ENCODE data around the gene EPB41. TPM values are rescaled to one million over a fixed set of nuclear protein-coding genes. Genes with fewer than 3 reads are reported as not detected.
"Not testable (repeated sequence)": the region's sequence is repeated elsewhere in the genome, so short reads cannot be mapped to it uniquely, and the experiment has no call there.

EPB41 gene
- total RNA-seq (2014; rRNA removed; shearing (Covaris generic)): 18.9 and 20.5 TPM in 2 replicates
- 15.3 and 22.1 TPM in 2 replicates for polyA plus RNA-seq (2014; cell fraction: nucleus; rRNA removed)

DNA sequence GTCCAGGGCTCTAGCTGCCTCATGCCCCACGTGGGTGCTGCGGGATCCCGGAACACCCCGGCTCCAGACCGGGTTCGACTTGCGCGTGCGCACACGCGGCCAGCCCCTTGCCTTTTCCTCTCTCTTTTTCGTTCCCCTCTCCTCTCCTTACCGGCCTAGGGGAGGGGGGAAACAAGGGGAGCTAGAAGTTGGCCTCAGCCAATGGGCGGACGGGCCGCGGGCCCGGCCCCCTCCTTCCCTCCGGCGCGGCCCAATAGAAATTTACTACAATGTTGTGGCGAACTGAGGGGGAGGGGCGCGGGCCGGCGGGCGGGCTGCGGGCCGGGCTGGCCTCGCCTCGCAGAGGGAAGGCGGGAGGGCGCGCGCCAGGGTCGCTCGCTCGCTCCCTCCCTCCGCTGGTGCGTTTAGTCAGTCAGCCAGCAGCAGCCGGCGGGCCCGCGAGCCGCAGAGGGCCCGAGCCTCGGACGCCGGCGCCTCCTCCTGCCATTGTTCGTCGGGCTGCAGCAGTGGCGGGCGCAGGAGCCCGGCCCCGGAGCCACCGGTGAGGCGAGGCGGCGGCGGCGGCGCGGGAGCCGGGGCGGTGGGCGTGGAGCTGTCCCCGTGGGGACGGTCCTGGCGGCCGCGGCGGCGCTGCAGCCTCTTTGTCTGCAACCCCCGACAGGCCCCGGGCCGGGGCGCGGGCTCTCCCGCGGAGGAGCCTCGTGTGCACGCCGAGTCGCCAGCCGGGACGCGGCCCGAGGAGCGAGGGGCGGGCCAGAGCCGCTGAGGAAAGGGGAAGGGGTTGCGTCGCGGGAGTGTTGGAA, at the start of gene EPB41:
TSS of gene EPB41 (plus strand) at position 342 of the 803 bp plus-strand sequence. CDS start 72,869 bp downstream, outside the sequence.
- peak; percentile 74 for DNase-seq (ENCODE audit: extremely low read depth, low read depth)

DNA sequence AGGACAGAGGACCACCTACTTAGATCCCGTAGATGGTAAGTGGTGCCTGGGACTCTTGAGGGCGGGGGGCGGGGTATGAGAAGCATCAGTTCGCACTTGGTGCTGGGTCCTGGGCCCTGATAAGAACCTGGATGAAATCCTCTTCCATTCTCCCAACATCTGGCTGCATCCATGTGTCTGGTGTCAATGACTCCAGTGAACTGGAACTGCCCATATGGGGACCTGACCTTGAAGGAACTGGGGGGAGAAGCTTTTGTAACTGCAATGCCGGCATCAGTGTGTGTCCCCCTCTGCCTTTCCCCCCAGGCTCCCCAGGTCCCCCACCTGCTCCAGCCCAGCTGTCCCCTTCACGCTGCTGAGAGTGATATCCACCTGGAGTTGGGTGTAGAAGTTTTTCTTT, 49.7 kb upstream of the EPB41 start:
- no peak for DNase-seq (ENCODE audit: extremely low read depth, low read depth)

- DNase-seq (ENCODE audit: extremely low read depth, low read depth): no peak
Measured at GRCh38 chr1:28865997-28866650, 48.2 kb upstream of the EPB41 start.

DNA sequence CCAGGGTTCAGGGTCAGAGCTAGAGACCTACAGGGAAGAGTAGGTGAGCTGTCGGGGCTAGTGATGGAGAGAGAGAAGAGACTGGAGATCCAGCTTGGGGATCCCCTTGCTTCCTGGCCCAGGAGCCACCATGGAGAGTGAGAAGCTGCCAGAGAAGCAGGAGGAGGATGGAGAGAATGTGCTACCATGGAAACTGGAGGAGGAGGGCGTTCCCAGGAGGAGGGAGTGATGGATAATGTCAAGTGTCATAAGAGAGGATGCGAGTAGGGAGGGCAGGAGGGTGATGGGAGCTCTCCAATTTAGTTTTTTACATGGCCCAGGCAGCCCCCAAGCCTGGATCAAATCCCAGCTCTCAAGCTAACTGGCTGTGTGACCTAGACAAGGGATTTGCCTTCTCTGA, 46.5 kb upstream of the EPB41 start:
- no peak for DNase-seq (ENCODE audit: extremely low read depth, low read depth)

DNA sequence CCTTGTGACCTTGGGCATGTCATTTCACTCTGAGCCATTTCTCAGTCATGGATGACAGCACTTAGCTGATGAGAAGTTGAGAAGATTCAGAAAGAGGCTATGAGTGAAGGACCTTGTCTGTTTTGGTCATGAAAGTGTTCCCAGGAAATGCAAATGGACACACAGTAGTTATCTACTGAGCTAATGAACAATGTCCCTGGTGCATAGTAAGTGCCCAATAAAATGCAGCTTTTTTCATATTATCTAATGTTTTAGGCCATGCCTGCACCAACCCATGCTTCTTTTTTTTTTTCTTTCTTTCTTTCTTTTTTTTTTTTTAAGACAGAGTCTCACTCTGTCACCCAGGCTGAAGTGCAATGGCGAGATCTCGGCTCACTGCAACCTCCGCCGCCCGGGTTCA, 44.4 kb upstream of the EPB41 start:
- DNase-seq (ENCODE audit: extremely low read depth, low read depth): no peak

DNA sequence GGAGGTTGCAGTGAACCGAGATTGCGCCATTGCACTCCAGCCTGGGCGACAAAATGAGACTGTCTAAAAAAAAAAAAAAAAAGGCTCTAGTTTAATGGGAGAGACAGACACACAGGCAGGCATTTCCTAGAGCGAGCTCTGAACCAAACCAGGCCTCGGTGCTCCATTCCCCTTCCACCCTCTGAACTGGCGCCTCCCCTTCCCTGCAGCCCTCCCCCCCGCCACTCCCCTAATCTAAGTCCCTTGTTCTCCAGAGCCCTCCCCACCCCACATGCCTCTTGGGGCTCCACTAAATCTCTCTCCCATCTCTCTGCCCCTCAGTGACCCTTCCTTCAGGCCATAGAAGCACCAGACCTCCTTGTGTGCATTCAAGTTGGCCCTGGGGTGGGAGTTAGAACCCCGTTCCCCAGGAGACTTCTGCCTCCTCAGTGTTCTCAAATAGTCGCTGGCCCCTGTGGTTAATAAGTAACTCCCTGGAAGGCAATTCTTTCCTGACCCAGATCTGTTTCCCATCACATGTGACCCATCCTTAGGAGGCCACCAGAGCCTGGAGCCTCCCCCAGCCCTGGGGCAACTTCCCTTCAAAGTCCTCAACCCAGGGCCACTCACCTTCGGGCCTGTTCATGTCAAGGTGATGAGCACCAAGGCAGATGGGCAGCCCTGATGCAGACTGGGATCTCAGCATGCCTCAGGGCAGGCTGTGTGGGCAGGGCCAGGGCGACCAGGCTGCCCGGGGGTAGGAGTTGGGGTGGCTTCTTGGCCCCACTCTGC, 42.6 kb upstream of the EPB41 start:
- no peak for DNase-seq (ENCODE audit: extremely low read depth, low read depth)

- not testable (repeated sequence) for DNase-seq (ENCODE audit: extremely low read depth, low read depth)
Measured at GRCh38 chr1:28875134-28875533, 39.2 kb upstream of the EPB41 start.

DNA sequence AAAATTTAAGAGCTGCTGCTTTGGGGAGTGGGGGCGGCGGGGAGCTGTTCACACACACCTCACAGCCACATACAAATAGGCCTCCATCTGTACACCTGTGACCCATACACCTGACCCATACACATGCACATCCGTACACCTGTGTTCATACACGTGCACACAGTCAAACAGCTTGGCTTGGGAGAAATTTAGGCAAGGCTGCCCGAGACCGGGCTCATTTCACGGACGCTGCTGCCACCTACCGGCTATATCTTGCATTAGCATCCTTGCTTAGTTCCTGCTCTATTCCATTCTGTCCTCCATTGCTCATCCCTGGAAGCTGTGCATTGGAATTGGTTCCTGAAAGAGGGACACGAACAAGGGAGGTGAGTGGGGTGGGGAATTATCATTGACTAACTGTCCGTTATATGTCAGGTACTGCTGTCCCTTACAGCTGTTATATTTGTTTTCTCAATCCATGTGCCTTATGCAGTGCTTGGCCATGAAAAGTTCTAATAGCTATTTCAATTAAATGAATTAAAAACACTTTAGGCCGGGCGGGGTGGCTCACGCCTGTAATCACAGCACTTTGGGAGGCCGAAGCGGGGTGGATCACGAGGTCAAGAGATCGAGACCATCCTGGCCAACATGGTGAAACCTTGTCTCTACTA, 37.1 kb upstream of the EPB41 start:
- DNase-seq (ENCODE audit: extremely low read depth, low read depth): peak; percentile 62

- DNase-seq (ENCODE audit: extremely low read depth, low read depth): no peak
Measured at GRCh38 chr1:28878796-28879195, 35.6 kb upstream of the EPB41 start.

- DNase-seq (ENCODE audit: extremely low read depth, low read depth): peak; percentile 88
Measured at GRCh38 chr1:28882009-28882628, 32.2 kb upstream of the EPB41 start.

DNA sequence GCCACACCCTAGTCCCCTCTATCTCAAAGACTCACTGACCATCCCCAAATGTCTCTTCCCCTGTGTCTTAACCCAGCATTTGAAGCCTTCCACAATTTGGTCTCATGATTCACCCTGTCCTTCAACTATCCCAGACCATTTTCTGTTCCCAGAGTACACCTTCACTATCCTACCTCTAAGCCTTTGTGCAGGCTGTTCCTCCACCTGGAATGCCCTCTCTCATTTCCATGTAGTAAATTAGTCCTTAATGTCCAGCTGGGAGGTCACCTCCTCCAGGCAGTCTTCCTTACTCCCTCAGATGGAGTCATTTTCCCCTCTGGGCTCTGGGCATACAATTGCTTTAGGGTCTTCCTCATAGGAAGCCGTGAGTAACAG, 31.1 kb upstream of the EPB41 start:
- no peak for DNase-seq (ENCODE audit: extremely low read depth, low read depth)

DNA sequence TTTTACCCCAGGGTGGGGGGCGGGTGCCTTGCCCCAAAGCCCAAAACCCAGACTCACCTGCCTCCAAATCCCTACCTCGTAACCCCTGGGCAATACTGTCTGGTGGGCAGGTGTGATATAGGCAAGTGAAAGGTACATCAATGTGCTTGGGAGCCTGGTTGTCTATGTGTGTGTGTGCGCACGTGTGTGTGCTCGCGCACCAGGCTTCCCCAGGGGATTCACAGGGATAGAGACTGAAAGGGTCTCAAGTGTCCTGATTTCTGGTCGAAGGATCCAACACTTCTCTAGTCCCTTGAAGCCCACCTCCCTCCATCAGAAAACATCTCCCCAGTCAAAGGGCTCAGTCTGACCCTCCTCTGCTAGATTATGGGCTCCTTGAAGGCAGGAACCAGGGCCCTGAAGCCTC, 28.9 kb upstream of the EPB41 start:
- DNase-seq (ENCODE audit: extremely low read depth, low read depth): no peak

GRCh38 chr1:28885977-28886730, 28.2 kb upstream of the EPB41 start:
- DNase-seq (ENCODE audit: extremely low read depth, low read depth): no peak

DNA sequence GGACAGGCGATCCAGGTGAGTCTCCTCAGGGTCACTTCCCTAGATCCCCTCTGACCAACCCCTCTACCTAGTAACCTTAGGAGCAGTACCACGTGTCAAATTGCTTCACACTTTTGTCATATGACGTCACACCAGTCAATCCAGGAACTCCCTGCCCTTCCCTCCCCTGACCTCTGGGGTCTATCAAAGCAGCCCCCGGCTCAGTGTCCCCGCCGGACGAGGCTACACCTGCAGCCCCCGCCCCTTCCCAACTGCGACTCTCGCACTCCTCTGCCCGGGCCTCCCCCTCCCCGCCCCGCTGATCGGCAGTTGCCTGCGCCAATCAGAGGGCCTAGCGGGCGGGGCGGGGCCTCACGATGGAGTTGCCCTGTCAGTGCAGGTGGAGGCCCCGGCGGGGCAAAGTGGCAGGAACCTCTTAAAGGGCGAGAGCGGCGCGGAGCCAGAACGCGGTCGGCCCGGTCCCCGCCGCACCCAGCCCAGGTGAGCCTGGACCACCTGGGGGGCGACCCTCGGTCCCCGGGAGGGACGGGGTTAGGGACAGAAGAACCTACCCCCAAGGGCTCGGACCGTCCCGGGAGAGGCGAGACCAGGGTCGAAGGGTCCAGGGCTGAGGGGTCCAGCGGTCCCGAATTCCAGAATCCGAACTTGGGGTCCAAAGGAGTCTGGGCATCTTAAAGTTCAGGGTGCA, 27.5 kb upstream of the EPB41 start:
- DNase-seq (ENCODE audit: extremely low read depth, low read depth): peak; percentile 67

GRCh38 chr1:28887419-28887834, 26.9 kb upstream of the EPB41 start:
- no peak for DNase-seq (ENCODE audit: extremely low read depth, low read depth)

GRCh38 chr1:28887835-28888682, 26.3 kb upstream of the EPB41 start:
- no peak for DNase-seq (ENCODE audit: extremely low read depth, low read depth)

GRCh38 chr1:28888915-28889314, 25.5 kb upstream of the EPB41 start:
- no peak for DNase-seq (ENCODE audit: extremely low read depth, low read depth)

GRCh38 chr1:28889357-28889756, 25.0 kb upstream of the EPB41 start:
- no peak for DNase-seq (ENCODE audit: extremely low read depth, low read depth)

All from NCI-H460 (cell line).